HepG2 (cell line): ENCODE data around the gene TRAPPC3. TPM values are rescaled to one million over a fixed set of nuclear protein-coding genes. Genes with fewer than 3 reads are reported as not detected.

Experiments used
- ARID5B ChIP-seq: IDR thresholded peaks from 2 replicates; pipeline ENCODE4 v1.4.0; 2020; ENCODE audit warnings: mild to moderate bottlenecking, missing genetic modification reagents
- CBX2 ChIP-seq, 2 experiments: fragments of 200-600 bp in 1 of 2; sonication (generic); formaldehyde crosslinking in 1 of 2; IDR thresholded peaks; 2 replicates each; pipeline versions ENCODE4 v1.7.0 to v1.8.1; 2018 to 2022; ENCODE audit warnings: low read depth in 2 of 2, low read length in 1 of 2, mild to moderate bottlenecking in 1 of 2, missing genetic modification reagents in 1 of 2
- CREB3 ChIP-seq: sonication (generic); formaldehyde crosslinking; IDR thresholded peaks from 2 replicates; pipeline ENCODE4 v1.5.0; 2020; ENCODE audit warnings: missing genetic modification reagents
- SALL1 ChIP-seq: sonication (generic); formaldehyde crosslinking; IDR thresholded peaks from 2 replicates; pipeline ENCODE4 v1.8.0; 2022; ENCODE audit warnings: mild to moderate bottlenecking, missing genetic modification reagents
- TFE3 ChIP-seq: IDR thresholded peaks from 2 replicates; pipeline ENCODE4 v1.6.1; 2016
- ZNF350 ChIP-seq: sonication (generic); formaldehyde crosslinking; IDR thresholded peaks from 2 replicates; pipeline ENCODE4 v1.4.0; 2020; ENCODE audit warnings: mild to moderate bottlenecking, low read depth, missing genetic modification reagents, borderline replicate concordance
- ZNF407 ChIP-seq: sonication (generic); formaldehyde crosslinking; IDR thresholded peaks from one replicate; pipeline ENCODE4 v1.5.1; 2020; ENCODE audit warnings: mild to moderate bottlenecking, missing genetic modification reagents; ENCODE audit errors: not compliant biosample characterization
- ZNF414 ChIP-seq: sonication (generic); formaldehyde crosslinking; IDR thresholded peaks from 2 replicates; pipeline ENCODE4 v1.5.0; 2020; ENCODE audit warnings: missing genetic modification reagents
- ZNF572 ChIP-seq: sonication (generic); formaldehyde crosslinking; IDR thresholded peaks from 2 replicates; pipeline ENCODE4 v1.5.1; 2020; ENCODE audit warnings: mild to moderate bottlenecking, missing genetic modification reagents
- ZNF672 ChIP-seq: sonication (generic); formaldehyde crosslinking; IDR thresholded peaks from 2 replicates; pipeline ENCODE4 v1.8.1; 2022; ENCODE audit warnings: missing genetic modification reagents
- ZNF720 ChIP-seq: sonication (generic); formaldehyde crosslinking; IDR thresholded peaks from 2 replicates; pipeline ENCODE4 v1.4.0; 2020; ENCODE audit warnings: missing genetic modification reagents
- ZNF816 ChIP-seq: sonication (generic); formaldehyde crosslinking; IDR thresholded peaks from 2 replicates; pipeline ENCODE4 v1.8.0; 2022; ENCODE audit warnings: missing genetic modification reagents, mild to moderate bottlenecking, borderline replicate concordance
- polyA plus RNA-seq, 8 experiments: library from polyadenylated mRNA; depleted of rRNA in 3 of 8; stranded (reverse) in 7 of 8; unstranded in 1 of 8; fragments of >200 nt; fragmentation: Illumina TruSeq in 4 of 8; extraction: Trizol in 4 of 8; gene quantifications; 2 replicates each; pipeline versions ENCODE4 v1.2.1 to v1.2.3, GENCODE V29; 2011 to 2016; ENCODE audit warnings: low read depth in 4 of 8, missing spikeins in 1 of 8, mixed read lengths in 1 of 8; ENCODE audit not compliant: insufficient read depth in 1 of 8
- total RNA-seq, 5 experiments: library from RNA; depleted of rRNA; stranded (reverse); fragments of >200 nt; fragmentation: Illumina TruSeq; extraction: Trizol; gene quantifications; 2 replicates each; pipeline ENCODE4 v1.2.3, GENCODE V29; 2016; ENCODE audit warnings: low read depth in 1 of 5

The TRAPPC3 gene
- total and polyA plus RNA-seq, 2 of the 13 experiments (the other 11 are each of a cell fraction or from before 2014, with no cell fraction given): 53.7 to 62.4 TPM

GRCh38 chr1:36149237-36149972, at the start of gene TRAPPC3 (continued):
- TF ChIP-seq CREB3 (CRISPR knock-in tag): 0 out of 2 replicates have a peak, but pooled peaks have one; percentile 50
- TF ChIP-seq ZNF720: no peak
- peak; percentile 78 for TF ChIP-seq ZNF407 (CRISPR knock-in tag)
- peak; percentile 79; the same call in 1 of the 2 replicates for TF ChIP-seq ZNF350 (CRISPR knock-in tag)
- TF ChIP-seq TFE3 (CRISPR knock-in tag): peak; percentile 75
- TF ChIP-seq ZNF572 (CRISPR knock-in tag): no peak
- TF ChIP-seq ZNF672 (CRISPR knock-in tag): no peak
- TF ChIP-seq ARID5B (CRISPR knock-in tag): 0 out of 2 replicates have a peak, but pooled peaks have one; percentile 43
- TF ChIP-seq SALL1 (CRISPR knock-in tag): peak; percentile 83
- no peak for TF ChIP-seq ZNF816
- peak; percentile 80; the same call in 1 of the 2 replicates for TF ChIP-seq ZNF414 (CRISPR knock-in tag)
- TF ChIP-seq CBX2 (IDR thresholded peaks at IDR 0.05; ENCODE audit: low read depth, low read length): no peak
- no peak for TF ChIP-seq CBX2 (CRISPR knock-in tag; IDR thresholded peaks at IDR 0.05; ENCODE audit: low read depth)
